H9 (cell line): Measurements from ENCODE around the gene SLC6A7. TPM values are rescaled to one million over a fixed set of nuclear protein-coding genes. Genes with fewer than 3 reads are reported as not detected.

Experiments
- DNase-seq: peaks from one replicate; pipeline ENCODE4 v3.0.0-alpha.2; 2017
- H2AFZ ChIP-seq: one replicate; pipeline ENCODE4 v1.6.1; 2013; ENCODE audit warnings: mild to moderate bottlenecking, low read length, control low read depth, moderate library complexity
- H2AK5ac ChIP-seq: 2 replicates; pipeline ENCODE4 v1.6.1; 2013; ENCODE audit warnings: low read length, control low read depth, mixed read lengths; ENCODE audit not compliant: insufficient read length
- H2BK120ac ChIP-seq: one replicate; pipeline ENCODE4 v1.6.1; 2013; ENCODE audit warnings: low read depth, mild to moderate bottlenecking, low read length, control low read depth, inconsistent platforms; ENCODE audit not compliant: poor library complexity, severe bottlenecking
- H2BK12ac ChIP-seq: 2 replicates; pipeline ENCODE4 v1.6.1; 2013; ENCODE audit warnings: low read length, control low read depth, mixed read lengths, low read depth; ENCODE audit not compliant: insufficient read length
- H2BK15ac ChIP-seq: 2 replicates; pipeline ENCODE4 v1.6.1; 2013; ENCODE audit warnings: low read depth, low read length, control low read depth
- H2BK20ac ChIP-seq: one replicate; pipeline ENCODE4 v1.6.1; 2013; ENCODE audit warnings: low read depth, mild to moderate bottlenecking, low read length, control low read depth, inconsistent platforms; ENCODE audit not compliant: poor library complexity, severe bottlenecking
- H2BK5ac ChIP-seq: 2 replicates; pipeline ENCODE4 v1.6.1; 2013; ENCODE audit warnings: low read length, control low read depth, mixed read lengths; ENCODE audit not compliant: insufficient read length
- H3K14ac ChIP-seq: 2 replicates; pipeline ENCODE4 v1.6.1; 2013; ENCODE audit warnings: low read length, control low read depth; ENCODE audit not compliant: insufficient read depth
- H3K18ac ChIP-seq: 2 replicates; pipeline ENCODE4 v1.6.1; 2013; ENCODE audit warnings: low read depth, mild to moderate bottlenecking, mixed read lengths, low read length, control low read depth; ENCODE audit not compliant: insufficient read length
- H3K23ac ChIP-seq: 2 replicates; pipeline ENCODE4 v1.6.1; 2013; ENCODE audit warnings: low read length, control low read depth, mixed read lengths, low read depth; ENCODE audit not compliant: insufficient read length
- H3K23me2 ChIP-seq: 2 replicates; pipeline ENCODE4 v1.6.1; 2013; ENCODE audit warnings: low read depth, mild to moderate bottlenecking, mixed read lengths, low read length, control low read depth; ENCODE audit not compliant: insufficient read length, poor library complexity, severe bottlenecking
- H3K27ac ChIP-seq: 2 replicates; pipeline ENCODE4 v1.5.1; 2013; ENCODE audit warnings: low read length, control low read depth, mixed read lengths, low read depth; ENCODE audit not compliant: insufficient read length
- H3K27me3 ChIP-seq: 2 replicates; pipeline ENCODE4 v1.6.1; 2013; ENCODE audit warnings: low read length, control low read depth, inconsistent platforms; ENCODE audit not compliant: insufficient read depth
- H3K4ac ChIP-seq: 2 replicates; pipeline ENCODE4 v1.6.1; 2013; ENCODE audit warnings: low read depth, mild to moderate bottlenecking, control low read depth, inconsistent platforms, low read length, moderate library complexity
- H3K4me1 ChIP-seq: 2 replicates; pipeline ENCODE4 v1.6.1; 2013; ENCODE audit warnings: low read length, control low read depth, inconsistent platforms; ENCODE audit not compliant: insufficient read depth
- H3K4me2 ChIP-seq: 2 replicates; pipeline ENCODE4 v1.6.1; 2013; ENCODE audit warnings: low read length, control low read depth, mixed read lengths; ENCODE audit not compliant: insufficient read length, insufficient read depth
- H3K56ac ChIP-seq: 2 replicates; pipeline ENCODE4 v1.6.1; 2013; ENCODE audit warnings: low read depth, mild to moderate bottlenecking, mixed read lengths, low read length, control low read depth; ENCODE audit not compliant: insufficient read length
- H3K79me1 ChIP-seq: 2 replicates; pipeline ENCODE4 v1.6.1; 2013; ENCODE audit warnings: low read depth, mild to moderate bottlenecking, moderate library complexity, low read length, control low read depth, inconsistent platforms; ENCODE audit not compliant: insufficient read depth, poor library complexity, severe bottlenecking
- H3K79me2 ChIP-seq: 2 replicates; pipeline ENCODE4 v1.6.1; 2013; ENCODE audit warnings: low read length, control low read depth, inconsistent platforms; ENCODE audit not compliant: insufficient read depth
- H3K9ac ChIP-seq: 2 replicates; pipeline ENCODE4 v1.6.1; 2013; ENCODE audit warnings: low read length, control low read depth, mixed read lengths; ENCODE audit not compliant: insufficient read length; ENCODE audit errors: extremely low read depth
- H3K9me3 ChIP-seq: one replicate; pipeline ENCODE4 v1.6.1; 2013; ENCODE audit warnings: low read depth, low read length, inconsistent platforms; ENCODE audit not compliant: control insufficient read depth
- H3T11ph ChIP-seq: one replicate; pipeline ENCODE4 v1.6.1; 2013; ENCODE audit warnings: mild to moderate bottlenecking, low read length, control low read depth, inconsistent platforms
- H4K20me1 ChIP-seq: one replicate; pipeline ENCODE4 v1.6.1; 2013; ENCODE audit not compliant: control insufficient read depth, insufficient read length, insufficient read depth
- H4K5ac ChIP-seq: 2 replicates; pipeline ENCODE4 v1.6.1; 2013; ENCODE audit warnings: low read depth, mild to moderate bottlenecking, mixed read lengths, low read length, control low read depth; ENCODE audit not compliant: insufficient read length
- H4K8ac ChIP-seq: replicated peaks from 2 replicates; pipeline ENCODE4 v1.6.1; 2013; ENCODE audit warnings: low read length, control low read depth, mixed read lengths, low read depth; ENCODE audit not compliant: insufficient read length
- H4K91ac ChIP-seq: 2 replicates; pipeline ENCODE4 v1.6.1; 2013; ENCODE audit warnings: low read depth, mild to moderate bottlenecking, moderate library complexity, mixed read lengths, low read length, control low read depth; ENCODE audit not compliant: insufficient read length
- H3K27ac Mint-ChIP-seq, 3 experiments: 2 replicates in 2 of 3; 3 replicates in 1 of 3; pipeline ENCODE4 v1.8.0; 2020 to 2021; ENCODE audit warnings: mixed read lengths in 3 of 3, mild to moderate bottlenecking in 1 of 3, moderate library complexity in 1 of 3
- H3K27me3 Mint-ChIP-seq: 2 replicates; pipeline ENCODE4 v1.8.0; 2021; ENCODE audit warnings: low read depth, mild to moderate bottlenecking, moderate library complexity, mixed read lengths
- H3K36me3 Mint-ChIP-seq, 3 experiments: 2 replicates in 2 of 3; 3 replicates in 1 of 3; pipeline ENCODE4 v1.8.0; 2020 to 2021; ENCODE audit warnings: low read depth in 3 of 3, mixed read lengths in 3 of 3; ENCODE audit not compliant: insufficient read depth in 1 of 3
- H3K4me1 Mint-ChIP-seq, 2 experiments: 2 replicates each; pipeline ENCODE4 v1.8.0; 2020; ENCODE audit warnings: mixed read lengths in 2 of 2
- H3K4me3 Mint-ChIP-seq, 2 experiments: 2 replicates in 1 of 2; 3 replicates in 1 of 2; pipeline ENCODE4 v1.8.0; 2020 to 2021; ENCODE audit warnings: mild to moderate bottlenecking in 2 of 2, mixed read lengths in 2 of 2, moderate library complexity in 1 of 2
- H3K9me3 Mint-ChIP-seq, 2 experiments: 2 replicates in 1 of 2; 3 replicates in 1 of 2; pipeline ENCODE4 v1.8.0; 2020; ENCODE audit warnings: mild to moderate bottlenecking in 2 of 2, mixed read lengths in 2 of 2, moderate library complexity in 1 of 2
- CTCF ChIP-seq: fragments of 200-600 bp; sonication (generic); conservative IDR thresholded peaks from 3 replicates; pipeline ENCODE4 v1.8.0; 2021; ENCODE audit warnings: antibody characterized with exemption, mild to moderate bottlenecking
- whole genome bisulfite sequencing: extraction: QIAGEN DNeasy Blood & Tissue Kit; methylation state at CpG from one replicate; pipeline ENCODE4 v1.1.7; 2013; ENCODE audit warnings: missing lambda C conversion rate, low lambda C conversion rate, mixed read lengths; ENCODE audit not compliant: insufficient read length; ENCODE audit errors: extremely low coverage; 5-methylcytosine and 5-hydroxymethylcytosine counted together
- total RNA-seq: library from RNA; stranded (reverse); gene quantifications from 2 replicates; pipeline ENCODE4 v1.2.1, GENCODE V29; 2021

The SLC6A7 gene
- total RNA-seq, 1 experiment from 2014 or later = not detected

GRCh38 chr5:150248946-150249345, 59.1 kb downstream of the SLC6A7 start:
- H4K8ac ChIP-seq = no peak overlapping the region
- no peak overlapping the region for H2BK15ac ChIP-seq
- H3K27ac ChIP-seq = no peak overlapping the region
- TF ChIP-seq CTCF = no peak
- H3K79me2 ChIP-seq = no peaks in the 10 kb centered on the region
- H3K4ac ChIP-seq = no peak overlapping the region
- Mint-ChIP-seq H3K36me3 (no peaks in the 10 kb centered on the region; a peak in 1 of 7 replicates), H3K4me3 (no peak overlapping the region), H3K4me1 (peaks cover 0 to 5% of the 10 kb centered on the region in 2 experiments; a peak in 2 of 4 replicates), H3K27me3 (peaks cover 6% of the 10 kb centered on the region; the same call in 1 of the 2 replicates), H3K27ac (no peak overlapping the region), H3K9me3 (no peaks in the 10 kb centered on the region)
- H4K91ac ChIP-seq = no peak overlapping the region
- no peak overlapping the region for H2AFZ ChIP-seq
- H3K56ac ChIP-seq = no peak overlapping the region
- H3K18ac ChIP-seq = no peak overlapping the region
- no peak overlapping the region for H2BK20ac ChIP-seq
- DNase-seq = no peak
- H3T11ph ChIP-seq = no peak overlapping the region
- H4K5ac ChIP-seq = no peak overlapping the region
- no peaks in the 10 kb centered on the region for H4K20me1 ChIP-seq
- H3K4me2 ChIP-seq = no peak overlapping the region
- no peaks in the 10 kb centered on the region for H3K27me3 ChIP-seq
- no CpG with 5 or more reads among the region's 3 CpGs for WGBS
- no peak overlapping the region for H2BK5ac ChIP-seq
- H3K14ac ChIP-seq = no peak overlapping the region
- no peak overlapping the region for H2BK12ac ChIP-seq
- no peaks in the 10 kb centered on the region for H3K79me1 ChIP-seq
- H3K23ac ChIP-seq = no peak overlapping the region
- H3K4me1 ChIP-seq = no peaks in the 10 kb centered on the region
- H3K9me3 ChIP-seq = no peaks in the 10 kb centered on the region
- H2AK5ac ChIP-seq = no peak overlapping the region
- H2BK120ac ChIP-seq = no peak overlapping the region
- H3K9ac ChIP-seq = no peak overlapping the region
- no peaks in the 10 kb centered on the region for H3K23me2 ChIP-seq
